Activated naive CD8-positive, alpha-beta T cell (primary cell): ENCODE measurements around the gene PSEN1.
"Not testable (repeated sequence)": the region's sequence is repeated elsewhere in the genome, so short reads cannot be mapped to it uniquely, and the experiment has no call there.

Experiments
- H3K27ac Mint-ChIP-seq: one replicate; pipeline ENCODE4 v1.8.0; 2021; ENCODE audit warnings: mixed read lengths
- H3K27me3 Mint-ChIP-seq: one replicate; pipeline ENCODE4 v1.8.0; 2021; ENCODE audit warnings: mixed read lengths
- H3K36me3 Mint-ChIP-seq: one replicate; pipeline ENCODE4 v1.8.0; 2021; ENCODE audit warnings: mixed read lengths
- H3K4me1 Mint-ChIP-seq: one replicate; pipeline ENCODE4 v1.8.0; 2021; ENCODE audit warnings: low read depth, mixed read lengths
- H3K4me3 Mint-ChIP-seq: one replicate; pipeline ENCODE4 v1.8.0; 2021; ENCODE audit warnings: mild to moderate bottlenecking, mixed read lengths
- H3K9me3 Mint-ChIP-seq: one replicate; pipeline ENCODE4 v1.8.0; 2021; ENCODE audit warnings: low read depth, mixed read lengths

Gene PSEN1

DNA sequence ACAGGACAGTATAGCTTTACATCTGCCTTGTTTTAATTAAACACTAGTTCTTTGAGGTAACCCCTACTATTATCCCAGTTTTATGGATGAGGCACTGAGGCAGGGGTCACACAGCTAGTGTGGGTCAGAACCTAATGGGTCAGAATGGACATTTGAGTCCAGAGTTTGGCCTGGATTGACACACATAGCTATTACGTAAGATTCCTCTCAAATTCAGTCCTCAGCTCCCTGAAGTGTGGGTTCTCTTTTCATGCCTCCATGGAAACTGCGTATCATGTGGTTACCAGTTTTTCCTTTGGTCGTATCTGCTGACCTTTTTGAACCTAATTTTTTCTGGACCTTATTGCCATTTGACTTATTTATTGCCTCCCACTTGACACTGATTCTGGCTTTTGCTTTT is 40.4 kb downstream of the PSEN1 start:
- H3K4me3 Mint-ChIP-seq: no peak overlapping the region

DNA sequence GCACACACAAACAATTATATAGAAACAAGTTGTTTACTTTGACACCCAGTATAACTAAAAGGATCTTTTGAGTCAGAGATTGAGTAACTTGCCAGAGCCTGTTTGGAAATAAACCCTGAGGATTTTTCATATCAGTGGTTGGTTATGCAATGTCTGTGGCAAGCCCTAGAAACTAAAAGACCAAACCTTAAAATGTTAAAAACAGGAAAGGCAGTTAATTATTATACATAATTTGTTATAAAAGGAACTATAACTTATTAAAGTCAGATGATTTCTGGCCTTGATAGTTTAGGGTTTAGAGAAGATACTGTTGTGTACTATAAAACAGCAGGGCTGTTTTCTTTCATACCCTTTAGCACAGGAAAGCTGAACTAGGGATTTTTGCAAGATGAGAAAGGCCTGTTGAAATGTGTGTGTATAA is 44.1 kb downstream of the PSEN1 start:
- Mint-ChIP-seq H3K27ac (no peak overlapping the region), H3K4me3 (no peak overlapping the region), H3K27me3 (no peaks in the 10 kb centered on the region), H3K4me1 (no peaks in the 10 kb centered on the region), H3K36me3 (peaks cover 2% of the 10 kb centered on the region), H3K9me3 (no peaks in the 10 kb centered on the region)

More for the DNA sequence above, 40.4 kb downstream of the PSEN1 start:
- Mint-ChIP-seq H3K9me3 (no peaks in the 10 kb centered on the region), H3K36me3 (peaks cover 9% of the 10 kb centered on the region), H3K4me1 (no peaks in the 10 kb centered on the region), H3K27ac (no peak overlapping the region), H3K27me3 (no peaks in the 10 kb centered on the region)

DNA sequence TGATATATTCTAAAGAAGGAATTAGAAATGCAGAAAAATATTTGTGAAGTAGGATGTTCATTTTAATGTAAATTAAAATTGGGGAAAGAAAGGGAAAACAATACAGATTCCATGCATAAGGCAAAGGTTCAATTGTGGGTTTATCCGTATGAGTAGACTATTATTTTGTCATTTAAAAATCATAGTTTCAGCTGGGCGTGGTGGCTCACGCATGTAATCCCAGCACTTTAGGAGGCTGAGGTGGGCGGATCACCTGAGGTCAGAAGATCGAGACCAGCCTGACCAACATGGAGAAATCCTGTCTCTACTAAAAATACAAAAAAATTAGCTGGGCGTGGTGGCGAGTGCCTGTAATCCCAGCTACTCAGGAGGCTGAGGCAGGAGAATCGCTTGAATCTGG is 44.7 kb downstream of the PSEN1 start:
- H3K9me3 Mint-ChIP-seq, H3K4me3 Mint-ChIP-seq, H3K27ac Mint-ChIP-seq, H3K36me3 Mint-ChIP-seq, H3K27me3 Mint-ChIP-seq, H3K4me1 Mint-ChIP-seq: not testable (repeated sequence)

DNA sequence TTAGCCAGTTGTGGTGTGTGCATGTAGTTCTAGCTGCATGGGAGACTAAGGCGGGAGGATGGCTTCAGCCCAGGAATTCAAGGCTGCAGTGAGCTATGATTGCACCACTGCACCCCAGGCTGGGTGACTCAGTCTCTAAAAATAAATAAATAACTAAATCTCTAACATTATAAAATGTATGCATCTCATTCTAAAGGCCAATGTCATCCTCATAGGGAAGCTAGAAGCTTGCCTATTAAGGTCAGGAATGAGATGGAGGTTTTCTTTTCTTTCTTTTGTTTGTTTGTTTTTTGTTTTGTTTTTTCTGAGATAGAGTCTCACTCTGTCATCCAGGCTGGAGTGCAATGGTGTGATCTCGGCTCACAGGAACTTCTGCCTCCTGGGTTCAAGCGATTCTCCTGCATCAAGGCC is 52.2 kb downstream of the PSEN1 start:
- Mint-ChIP-seq H3K4me3 (no peak overlapping the region), H3K9me3 (no peaks in the 10 kb centered on the region), H3K36me3 (peaks cover 5% of the 10 kb centered on the region), H3K27ac (no peak overlapping the region), H3K4me1 (no peaks in the 10 kb centered on the region), H3K27me3 (no peaks in the 10 kb centered on the region)

DNA sequence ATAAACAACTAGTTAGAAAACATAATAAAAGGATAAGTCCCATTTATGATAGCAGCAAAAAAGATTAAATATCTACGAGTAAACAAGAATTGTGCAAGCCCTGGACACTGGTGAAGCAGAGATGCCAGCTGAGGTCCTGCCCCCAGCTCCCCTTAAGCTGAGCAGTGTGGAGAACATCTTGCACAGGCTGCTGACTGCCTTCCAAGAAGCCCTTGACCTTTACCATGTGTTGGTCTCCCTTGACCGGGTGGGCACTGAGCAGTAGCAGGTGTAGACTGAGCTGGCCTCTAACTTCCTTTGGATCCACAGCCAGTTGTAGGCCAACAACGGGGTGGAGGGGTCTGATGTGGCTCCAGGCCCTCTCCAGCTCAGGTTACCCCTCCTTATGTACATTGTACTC is 53.3 kb downstream of the PSEN1 start:
- Mint-ChIP-seq H3K27ac (no peak overlapping the region), H3K4me1 (no peaks in the 10 kb centered on the region), H3K4me3 (no peak overlapping the region), H3K27me3 (no peaks in the 10 kb centered on the region), H3K36me3 (peaks cover 5% of the 10 kb centered on the region), H3K9me3 (no peaks in the 10 kb centered on the region)

DNA sequence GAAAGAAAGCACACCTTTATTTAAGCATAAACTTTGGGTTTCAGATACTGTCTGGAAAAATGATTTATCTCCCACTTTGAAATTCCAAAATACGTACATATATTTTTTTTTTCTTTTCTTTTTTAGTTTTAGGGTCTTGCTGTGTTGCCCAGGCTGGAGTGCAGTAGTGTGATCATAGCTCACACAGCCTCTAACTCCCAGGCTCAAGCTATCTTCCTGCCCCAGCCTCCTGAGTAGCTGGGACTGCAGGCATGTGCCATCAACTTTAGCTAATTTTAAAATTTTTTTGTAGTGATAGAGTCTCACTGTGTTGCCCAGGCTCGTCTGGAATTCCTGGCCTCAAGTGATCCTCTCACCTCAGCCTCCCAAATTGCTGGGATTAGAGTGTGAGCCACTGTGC is 55.1 kb downstream of the PSEN1 start:
- Mint-ChIP-seq H3K27me3 (no peaks in the 10 kb centered on the region), H3K27ac (no peak overlapping the region), H3K4me3 (no peak overlapping the region), H3K4me1 (no peaks in the 10 kb centered on the region), H3K36me3 (peaks cover 9% of the 10 kb centered on the region), H3K9me3 (no peaks in the 10 kb centered on the region)

DNA sequence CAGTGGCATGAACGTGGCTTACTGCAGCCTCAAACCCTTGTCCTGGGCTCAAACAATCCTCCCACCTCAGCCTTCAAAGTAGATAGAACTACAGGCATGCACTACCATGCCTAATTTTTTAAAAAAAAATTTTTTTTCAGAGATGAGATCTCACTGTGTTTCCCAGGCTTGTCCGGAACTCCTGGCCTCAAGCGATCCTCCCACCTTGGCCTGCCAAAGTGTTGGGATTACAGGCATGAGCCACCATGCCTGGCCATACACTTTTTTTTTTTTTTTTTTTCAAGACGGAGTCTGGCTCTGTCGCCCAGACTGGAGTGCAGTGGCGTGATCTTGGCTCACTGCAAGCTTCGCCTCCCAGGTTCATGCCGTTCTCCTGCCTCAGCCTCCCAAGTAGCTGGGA is 58.0 kb downstream of the PSEN1 start:
- H3K9me3 Mint-ChIP-seq, H3K4me1 Mint-ChIP-seq, H3K4me3 Mint-ChIP-seq, H3K27ac Mint-ChIP-seq, H3K27me3 Mint-ChIP-seq: not testable (repeated sequence)
- H3K36me3 Mint-ChIP-seq: peaks cover 15% of the 10 kb centered on the region

DNA sequence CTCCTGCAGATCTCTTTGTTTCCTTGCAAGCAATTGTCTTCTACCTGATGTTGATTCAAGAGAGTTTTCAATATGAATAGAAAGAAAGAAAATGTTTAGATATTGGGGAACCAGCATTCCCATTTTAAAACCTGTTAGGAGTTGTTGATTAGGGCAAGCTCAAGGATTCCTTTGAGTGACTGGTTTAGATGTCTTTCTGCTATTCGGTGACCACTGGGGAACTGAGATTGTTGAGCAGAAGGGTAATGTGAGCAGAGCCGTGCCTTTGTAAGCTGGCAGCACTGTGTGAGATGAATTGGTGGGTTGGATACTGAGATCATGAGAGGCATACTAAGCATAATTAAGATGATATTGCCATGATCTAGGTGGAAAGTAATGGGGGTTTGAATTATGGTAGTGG is 61.9 kb downstream of the PSEN1 start:
- H3K27me3 Mint-ChIP-seq: no peaks in the 10 kb centered on the region
- no peak overlapping the region for H3K4me3 Mint-ChIP-seq
- peaks cover 17% of the 10 kb centered on the region for H3K36me3 Mint-ChIP-seq
- no peaks in the 10 kb centered on the region for H3K4me1 Mint-ChIP-seq
- H3K27ac Mint-ChIP-seq: no peak overlapping the region
- no peaks in the 10 kb centered on the region for H3K9me3 Mint-ChIP-seq

DNA sequence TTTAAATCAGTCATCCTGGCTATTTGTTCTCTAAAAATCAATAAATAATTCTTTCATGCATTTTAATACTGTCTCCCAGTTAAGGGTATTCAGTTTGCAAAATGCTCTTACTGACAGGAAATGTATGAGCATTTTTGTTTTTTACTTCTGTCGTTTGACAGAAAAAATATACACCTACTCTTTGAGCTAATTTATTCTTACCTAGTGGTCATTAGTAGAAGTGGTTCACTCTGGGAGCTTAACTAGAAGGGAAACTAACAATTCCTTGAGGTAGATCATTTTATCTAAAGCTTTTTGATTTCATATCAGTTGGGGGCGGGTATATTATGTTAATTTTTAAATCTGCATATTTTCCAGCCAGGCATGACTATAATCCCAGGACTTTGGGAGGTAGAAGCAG is 67.2 kb downstream of the PSEN1 start:
- Mint-ChIP-seq H3K4me3 (no peak overlapping the region), H3K9me3 (no peaks in the 10 kb centered on the region), H3K27me3 (no peaks in the 10 kb centered on the region), H3K36me3 (peaks cover 32% of the 10 kb centered on the region), H3K4me1 (no peaks in the 10 kb centered on the region), H3K27ac (no peak overlapping the region)

DNA sequence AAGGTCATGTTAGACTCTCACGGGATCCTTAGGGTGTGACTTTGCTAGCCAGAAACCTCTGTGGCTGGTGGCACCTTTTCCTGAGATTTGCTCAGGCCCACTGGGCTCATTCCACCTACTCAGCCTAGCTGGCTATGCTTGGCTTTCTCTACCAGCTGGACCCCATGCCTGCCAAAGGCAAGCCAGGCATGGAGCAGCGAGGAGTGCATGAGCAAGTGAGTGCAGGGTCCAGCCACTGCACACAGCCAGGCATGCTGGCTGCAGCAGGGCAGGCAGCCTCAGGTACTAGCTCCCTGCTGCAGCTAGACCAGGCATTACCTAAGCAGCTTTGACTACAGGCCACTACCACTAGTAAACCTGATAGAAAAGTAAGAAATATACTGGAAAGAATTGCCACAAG is 71.3 kb downstream of the PSEN1 start:
- no peaks in the 10 kb centered on the region for H3K27me3 Mint-ChIP-seq
- peaks cover 24% of the 10 kb centered on the region for H3K36me3 Mint-ChIP-seq
- H3K4me1 Mint-ChIP-seq: no peaks in the 10 kb centered on the region
- no peak overlapping the region for H3K4me3 Mint-ChIP-seq
- no peak overlapping the region for H3K27ac Mint-ChIP-seq
- no peaks in the 10 kb centered on the region for H3K9me3 Mint-ChIP-seq

DNA sequence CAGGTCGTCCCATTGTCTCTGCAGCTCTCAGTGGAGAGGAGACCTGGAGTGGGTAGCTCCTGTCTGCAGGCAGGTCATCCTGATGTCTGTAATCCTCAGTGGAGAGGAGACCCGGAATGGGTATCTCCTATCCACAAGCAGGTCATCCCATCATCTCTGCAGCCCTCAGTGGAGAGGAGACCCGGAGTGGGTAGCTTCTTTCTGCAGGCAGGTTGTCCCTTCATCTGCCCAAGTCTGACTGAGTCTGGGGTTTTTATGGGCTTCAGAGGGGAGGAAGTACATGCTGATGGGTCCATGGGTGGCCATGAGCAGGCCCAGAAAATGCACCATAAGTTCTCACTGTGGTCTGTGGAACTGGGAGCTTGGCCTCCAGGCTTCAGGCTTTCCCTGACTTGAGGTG is 72.1 kb downstream of the PSEN1 start:
- Mint-ChIP-seq H3K4me1 (no peaks in the 10 kb centered on the region), H3K4me3 (no peak overlapping the region), H3K27me3 (no peaks in the 10 kb centered on the region), H3K27ac (no peak overlapping the region), H3K9me3 (no peaks in the 10 kb centered on the region), H3K36me3 (peaks cover 24% of the 10 kb centered on the region)

DNA sequence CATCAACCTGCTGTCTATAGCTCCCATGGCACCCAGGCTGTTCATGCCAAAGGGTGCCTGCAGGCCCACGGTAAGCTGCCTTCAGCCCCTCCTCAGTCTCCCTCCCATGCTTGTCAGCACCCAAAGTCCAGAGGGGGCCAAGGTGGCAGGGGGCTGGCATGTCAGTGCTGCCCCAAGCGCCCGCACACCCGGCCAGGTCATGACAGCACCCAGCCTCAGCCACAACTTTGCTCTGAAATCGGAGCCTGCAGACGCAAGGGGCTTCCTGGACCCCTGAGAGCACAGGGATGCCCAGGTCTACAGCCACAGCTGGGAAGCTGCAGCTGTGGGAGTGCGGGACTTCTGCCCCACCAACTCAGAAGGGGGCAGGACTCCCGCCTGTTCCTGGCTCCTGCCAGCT is 72.5 kb downstream of the PSEN1 start:
- Mint-ChIP-seq H3K9me3 (no peaks in the 10 kb centered on the region), H3K4me1 (no peaks in the 10 kb centered on the region), H3K4me3 (no peak overlapping the region), H3K27ac (no peak overlapping the region), H3K27me3 (no peaks in the 10 kb centered on the region), H3K36me3 (peaks cover 22% of the 10 kb centered on the region)

DNA sequence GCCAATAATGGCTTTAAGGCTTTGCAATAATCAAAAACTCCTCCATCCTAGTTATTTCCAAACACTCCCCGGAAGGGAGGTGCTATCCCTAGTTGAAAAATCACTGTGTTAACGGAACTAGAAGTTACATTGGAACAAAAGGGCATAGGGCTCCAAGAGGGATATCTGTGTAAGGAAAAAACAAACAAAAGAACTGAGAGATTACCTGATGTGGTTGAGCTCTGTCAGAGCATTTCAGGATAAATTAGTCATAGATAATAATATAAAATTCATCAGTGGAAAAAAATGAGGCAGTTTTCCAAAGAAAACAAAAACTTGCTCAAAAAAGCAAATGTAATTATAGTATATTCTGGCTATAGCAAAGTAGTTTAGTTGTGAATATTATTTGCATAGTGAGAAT is 73.6 kb downstream of the PSEN1 start:
- peaks cover 22% of the 10 kb centered on the region for H3K36me3 Mint-ChIP-seq

DNA sequence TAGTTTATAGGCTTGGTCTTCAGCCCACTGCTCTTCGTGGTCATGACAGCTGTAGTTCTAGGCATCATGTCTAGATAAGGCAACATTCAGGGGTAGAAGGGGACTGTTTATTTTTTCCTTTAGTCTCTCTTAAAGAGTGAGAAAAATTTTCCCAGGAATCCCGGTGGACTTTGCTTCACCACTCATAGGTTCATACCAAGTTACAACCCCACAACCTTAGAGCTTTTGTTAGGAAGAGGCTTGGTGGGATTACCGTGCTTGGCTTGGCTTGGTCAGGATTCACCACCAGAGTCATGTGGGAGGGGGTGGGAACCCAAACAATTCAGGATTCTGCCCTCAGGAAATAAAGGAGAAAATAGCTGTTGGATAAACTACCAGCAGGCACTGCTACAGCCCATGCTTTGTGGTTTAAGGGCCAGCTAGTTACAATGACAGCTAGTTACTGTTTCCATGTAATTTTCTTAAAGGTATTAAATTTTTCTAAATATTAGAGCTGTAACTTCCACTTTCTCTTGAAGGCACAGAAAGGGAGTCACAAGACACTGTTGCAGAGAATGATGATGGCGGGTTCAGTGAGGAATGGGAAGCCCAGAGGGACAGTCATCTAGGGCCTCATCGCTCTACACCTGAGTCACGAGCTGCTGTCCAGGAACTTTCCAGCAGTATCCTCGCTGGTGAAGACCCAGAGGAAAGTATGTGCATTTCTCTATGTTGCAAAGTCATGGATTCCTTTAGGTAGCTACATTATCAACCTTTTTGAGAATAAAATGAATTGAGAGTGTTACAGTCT is 75.1 kb downstream of the PSEN1 start:
- Mint-ChIP-seq H3K4me3 (no peak overlapping the region), H3K27ac (no peak overlapping the region), H3K27me3 (no peaks in the 10 kb centered on the region), H3K36me3 (peaks cover 15% of the 10 kb centered on the region), H3K9me3 (no peaks in the 10 kb centered on the region), H3K4me1 (no peaks in the 10 kb centered on the region)

More for the DNA sequence above, 73.6 kb downstream of the PSEN1 start:
- no peaks in the 10 kb centered on the region for H3K9me3 Mint-ChIP-seq
- H3K4me3 Mint-ChIP-seq: no peak overlapping the region
- H3K27ac Mint-ChIP-seq: no peak overlapping the region
- H3K4me1 Mint-ChIP-seq: no peaks in the 10 kb centered on the region
- no peaks in the 10 kb centered on the region for H3K27me3 Mint-ChIP-seq

DNA sequence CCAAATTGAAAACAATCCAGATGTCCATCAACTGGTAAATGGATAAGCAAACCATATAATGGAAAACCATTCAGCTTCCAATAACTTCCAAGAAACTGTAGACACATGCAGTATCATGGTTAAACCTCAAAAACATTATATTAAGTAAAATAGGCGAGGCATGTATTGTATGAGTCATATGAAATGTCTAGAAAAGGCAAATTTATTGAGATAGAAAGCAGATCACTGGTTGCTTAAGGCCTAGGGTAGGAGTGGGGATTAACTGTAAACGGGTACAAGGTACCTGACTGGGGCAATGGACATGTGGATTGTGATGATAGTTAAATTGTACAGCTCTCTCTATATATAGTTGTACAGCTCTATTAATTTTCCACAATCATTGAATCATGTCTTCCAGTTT is 79.7 kb downstream of the PSEN1 start:
- Mint-ChIP-seq H3K9me3 (no peaks in the 10 kb centered on the region), H3K36me3 (peaks cover 13% of the 10 kb centered on the region), H3K4me3 (no peak overlapping the region), H3K27ac (no peak overlapping the region), H3K4me1 (no peaks in the 10 kb centered on the region), H3K27me3 (no peaks in the 10 kb centered on the region)

DNA sequence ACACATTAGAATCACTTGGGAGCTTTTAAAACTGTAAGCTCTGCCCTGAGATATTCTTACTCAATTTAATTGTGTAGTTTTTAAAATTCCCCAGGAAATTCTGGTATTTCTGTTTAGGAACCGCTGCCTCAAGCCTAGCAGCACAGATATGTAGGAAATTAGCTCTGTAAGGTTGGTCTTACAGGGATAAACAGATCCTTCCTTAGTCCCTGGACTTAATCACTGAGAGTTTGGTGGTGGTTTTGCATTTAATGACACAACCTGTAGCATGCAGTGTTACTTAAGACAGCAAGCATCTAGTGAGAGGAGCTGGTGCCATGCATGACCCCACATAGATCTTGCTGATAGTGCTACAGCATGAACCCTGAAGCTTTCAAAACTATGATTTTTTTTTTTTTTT is 81.1 kb downstream of the PSEN1 start:
- Mint-ChIP-seq H3K27me3 (no peaks in the 10 kb centered on the region), H3K27ac (no peak overlapping the region), H3K9me3 (no peaks in the 10 kb centered on the region), H3K36me3 (peaks cover 13% of the 10 kb centered on the region), H3K4me3 (no peak overlapping the region), H3K4me1 (no peaks in the 10 kb centered on the region)
